Peyer's patch (tissue), 4 donors: ENCODE results near the gene RBBP6. TPM values are rescaled to one million over a fixed set of nuclear protein-coding genes. Genes with fewer than 3 reads are reported as not detected.

Source experiments
- DNase-seq, 3 donors: peaks; one replicate each; pipeline ENCODE4 v3.0.0-alpha.2; 2017 to 2019
- H3K27ac ChIP-seq, 4 donors: fragments of 200-600 bp; sonication (generic); one replicate each; pipeline ENCODE4 v1.5.1; 2016 to 2019
- H3K27me3 ChIP-seq, 2 donors: fragments of 200-600 bp; sonication (generic); one replicate each; pipeline ENCODE4 v1.5.1; 2019
- H3K36me3 ChIP-seq, 3 donors: fragments of 200-600 bp; sonication (generic); one replicate each; pipeline ENCODE4 v1.5.1; 2016 to 2019
- H3K4me1 ChIP-seq, 4 donors: fragments of 200-600 bp; sonication (generic); one replicate each; pipeline ENCODE4 v1.5.1; 2016 to 2019
- H3K4me3 ChIP-seq, 4 donors: fragments of 200-600 bp; sonication (generic); 1 replicate in 3 of 4; 2 replicates in 1 of 4; pipeline ENCODE4 v1.5.1; 2016 to 2019; ENCODE audit warnings: mild to moderate bottlenecking in 1 of 4
- H3K9me3 ChIP-seq, 4 donors: fragments of 200-600 bp; sonication (generic); one replicate each; pipeline ENCODE4 v1.5.1; 2016 to 2019; ENCODE audit warnings: mild to moderate bottlenecking in 1 of 4
- CTCF ChIP-seq, 6 experiments: fragments of 450-650 bp in 4 of 6; fragments of 200-600 bp in 2 of 6; sonication (generic) in 1 of 6; IDR thresholded peaks; one replicate each; pipeline ENCODE4 v1.5.1; 2017 to 2019; ENCODE audit warnings: antibody characterized with exemption in 6 of 6, mild to moderate bottlenecking in 3 of 6, moderate library complexity in 1 of 6
- POLR2A ChIP-seq, 2 donors: fragments of 450-650 bp; IDR thresholded peaks; one replicate each; pipeline ENCODE4 v1.5.1; 2017; ENCODE audit warnings: antibody characterized with exemption in 2 of 2, mild to moderate bottlenecking in 2 of 2, moderate library complexity in 2 of 2
- total RNA-seq, 4 donors: library from RNA; depleted of rRNA; stranded (reverse); fragments of >200 nt; gene quantifications; one replicate each; pipeline ENCODE4 v1.1.0, GENCODE V29; 2016

Gene RBBP6
- total RNA-seq, 4 donors from 2014 or later = 36.4 to 67.9 (median 54.7) TPM

- no peak overlapping the region for H3K27ac ChIP-seq
- H3K4me3 ChIP-seq = no peak overlapping the region
Measured at GRCh38 chr16:24535827-24536226, 3.5 kb upstream of the RBBP6 start.

GRCh38 chr16:24536671-24537070 is 2.7 kb upstream of the RBBP6 start:
- H3K4me1 ChIP-seq = peaks cover 0 to 6% (median 0%) of the 10 kb centered on the region in 4 donors
- no peaks in the 10 kb centered on the region for H3K9me3 ChIP-seq

More at GRCh38 chr16:24535827-24536226, 3.5 kb upstream of the RBBP6 start:
- H3K27me3 ChIP-seq = no peaks in the 10 kb centered on the region
- DNase-seq = no peak
- TF ChIP-seq CTCF (IDR thresholded peaks at IDR 0.05) (no peak), POLR2A (IDR thresholded peaks at IDR 0.05) (no peak)
- H3K36me3 ChIP-seq = no peaks in the 10 kb centered on the region
- peaks cover 0 to 5% (median 0%) of the 10 kb centered on the region in 4 donors for H3K4me1 ChIP-seq
- no peaks in the 10 kb centered on the region for H3K9me3 ChIP-seq

GRCh38 chr16:24537474-24538337 is 1.7 kb upstream of the RBBP6 start:
- TF ChIP-seq CTCF (IDR thresholded peaks at IDR 0.05) = no peak
- no peak for TF ChIP-seq POLR2A (IDR thresholded peaks at IDR 0.05)
- Histone ChIP-seq H3K27me3 (no peaks in the 10 kb centered on the region), H3K36me3 (no peaks in the 10 kb centered on the region), H3K9me3 (no peaks in the 10 kb centered on the region), H3K27ac (no peak overlapping the region), H3K4me3 (no peak overlapping the region), H3K4me1 (peaks cover 0 to 16% (median 2%) of the 10 kb centered on the region in 4 donors)
- DNase-seq = no peak

More at GRCh38 chr16:24536671-24537070, 2.7 kb upstream of the RBBP6 start:
- Histone ChIP-seq H3K36me3 (no peaks in the 10 kb centered on the region), H3K27ac (no peak overlapping the region), H3K4me3 (no peak overlapping the region), H3K27me3 (no peaks in the 10 kb centered on the region)
- no peak for DNase-seq
- no peak for TF ChIP-seq CTCF (IDR thresholded peaks at IDR 0.05)
- TF ChIP-seq POLR2A (IDR thresholded peaks at IDR 0.05) = no peak

GRCh38 chr16:24538756-24539294 is 541 bp upstream of the RBBP6 start:
- H3K27ac ChIP-seq = peak overlapping the region; percentile 97 to 100 (median 100)
- no peaks in the 10 kb centered on the region for H3K36me3 ChIP-seq
- no peaks in the 10 kb centered on the region for H3K9me3 ChIP-seq
- TF ChIP-seq POLR2A (IDR thresholded peaks at IDR 0.05) (no peak), CTCF (IDR thresholded peaks at IDR 0.05) (peak in 2 of 6 experiments; percentile 18 to 31)
- peak overlapping the region; percentile 79 to 97 (median 88) for H3K4me3 ChIP-seq
- no peaks in the 10 kb centered on the region for H3K27me3 ChIP-seq
- no peak for DNase-seq
- H3K4me1 ChIP-seq = peaks cover 0 to 25% (median 8%) of the 10 kb centered on the region in 4 donors

- TF ChIP-seq CTCF (IDR thresholded peaks at IDR 0.05) (no peak), POLR2A (IDR thresholded peaks at IDR 0.05) (no peak)
Measured at GRCh38 chr16:24539850-24540601, 660 bp downstream of the RBBP6 start.

More at GRCh38 chr16:24539850-24540601, 660 bp downstream of the RBBP6 start:
- Histone ChIP-seq H3K4me3 (peak overlapping the region; percentile 79 to 97 (median 88)), H3K9me3 (no peaks in the 10 kb centered on the region), H3K27ac (peak overlapping the region; percentile 97 to 100 (median 100)), H3K27me3 (no peaks in the 10 kb centered on the region), H3K36me3 (no peaks in the 10 kb centered on the region), H3K4me1 (peaks cover 0 to 29% (median 11%) of the 10 kb centered on the region in 4 donors)
- peak; percentile 35 to 79 (median 76) for DNase-seq
